ENCODE data around the gene SUPT5H. TPM values are rescaled to one million over a fixed set of nuclear protein-coding genes. Genes with fewer than 3 reads are reported as not detected.

The SUPT5H gene
- total RNA-seq, 1 donor from 2014 or later, result 48.5 TPM

- Histone ChIP-seq H3K9me3 (ENCODE audit: low read depth) (no peaks in the 10 kb centered on the region), H4K20me1 (ENCODE audit: low read depth) (no peaks in the 10 kb centered on the region), H3K27ac (no peak overlapping the region), H3K27me3 (no peaks in the 10 kb centered on the region), H3K4me2 (no peak overlapping the region), H3K9ac (no peak overlapping the region), H3K36me3 (no peaks in the 10 kb centered on the region), H3K4me3 (no peak overlapping the region), H3K4me1 (no peaks in the 10 kb centered on the region), H2AFZ (replicated peaks) (no peak overlapping the region), H3F3A (ENCODE audit: low read depth) (peaks cover 3% of the 10 kb centered on the region), H3K79me2 (ENCODE audit: low read depth) (no peaks in the 10 kb centered on the region)
- Mint-ChIP-seq H3K27me3 (ENCODE audit: insufficient read depth, low read depth) (peaks cover 6% of the 10 kb centered on the region), H3K27ac (no peak overlapping the region), H3K36me3 (peaks cover 39% of the 10 kb centered on the region), H3K4me1 (no peaks in the 10 kb centered on the region), H3K4me3 (no peak overlapping the region), H3K9me3 (no peaks in the 10 kb centered on the region)
- TF ChIP-seq CTCF (IDR thresholded peaks at IDR 0.05) (no peak), EZH2phosphoT487 (IDR thresholded peaks at IDR 0.05) (no peak), EZH2 (IDR thresholded peaks at IDR 0.05) (no peak)
- no peak for DNase-seq (ENCODE audit: low spot score)
These were observed 27.5 kb downstream of the SUPT5H start for GRCh38 chr19:39472746-39473442.

GRCh38 chr19:39473443-39473960 lies 28.1 kb downstream of the SUPT5H start:
- Mint-ChIP-seq H3K4me3 (no peak overlapping the region), H3K27me3 (ENCODE audit: insufficient read depth, low read depth) (peaks cover 6% of the 10 kb centered on the region), H3K27ac (no peak overlapping the region), H3K9me3 (no peaks in the 10 kb centered on the region), H3K36me3 (peaks cover 34% of the 10 kb centered on the region), H3K4me1 (no peaks in the 10 kb centered on the region)
- H3F3A ChIP-seq (ENCODE audit: low read depth), result peaks cover 9% of the 10 kb centered on the region
- no peak overlapping the region for H3K4me3 ChIP-seq
- no peak overlapping the region for H3K9ac ChIP-seq
- H3K27ac ChIP-seq, result no peak overlapping the region
- H2AFZ ChIP-seq (replicated peaks), result no peak overlapping the region
- H3K79me2 ChIP-seq (ENCODE audit: low read depth), result no peaks in the 10 kb centered on the region
- H4K20me1 ChIP-seq (ENCODE audit: low read depth), result no peaks in the 10 kb centered on the region
- no peaks in the 10 kb centered on the region for H3K4me1 ChIP-seq
- H3K4me2 ChIP-seq, result no peak overlapping the region
- no peaks in the 10 kb centered on the region for H3K27me3 ChIP-seq
- TF ChIP-seq EZH2phosphoT487 (IDR thresholded peaks at IDR 0.05) (no peak), EZH2 (IDR thresholded peaks at IDR 0.05) (no peak), CTCF (IDR thresholded peaks at IDR 0.05) (no peak)
- no peak for DNase-seq (ENCODE audit: low spot score)
- no peaks in the 10 kb centered on the region for H3K9me3 ChIP-seq (ENCODE audit: low read depth)
- no peaks in the 10 kb centered on the region for H3K36me3 ChIP-seq

GRCh38 chr19:39474139-39474620 lies 28.8 kb downstream of the SUPT5H start:
- no peaks in the 10 kb centered on the region for H3K9me3 ChIP-seq (ENCODE audit: low read depth)
- H3K4me3 ChIP-seq, result no peak overlapping the region
- Mint-ChIP-seq H3K27ac (no peak overlapping the region), H3K36me3 (peaks cover 30% of the 10 kb centered on the region), H3K4me3 (no peak overlapping the region), H3K4me1 (no peaks in the 10 kb centered on the region), H3K27me3 (ENCODE audit: insufficient read depth, low read depth) (peaks cover 4% of the 10 kb centered on the region), H3K9me3 (no peaks in the 10 kb centered on the region)
- no peaks in the 10 kb centered on the region for H3K4me1 ChIP-seq
- no peak overlapping the region for H3K9ac ChIP-seq
- no peak overlapping the region for H3K27ac ChIP-seq
- no peaks in the 10 kb centered on the region for H3K27me3 ChIP-seq
- no peaks in the 10 kb centered on the region for H3K36me3 ChIP-seq
- peaks cover 12% of the 10 kb centered on the region for H3F3A ChIP-seq (ENCODE audit: low read depth)
- no peak overlapping the region for H2AFZ ChIP-seq (replicated peaks)
- H3K79me2 ChIP-seq (ENCODE audit: low read depth), result no peaks in the 10 kb centered on the region
- peak; percentile 77 for DNase-seq (ENCODE audit: low spot score)
- peak; percentile 91 for TF ChIP-seq CTCF (IDR thresholded peaks at IDR 0.05)
- TF ChIP-seq EZH2 (IDR thresholded peaks at IDR 0.05), result no peak
- H3K4me2 ChIP-seq, result no peak overlapping the region
- H4K20me1 ChIP-seq (ENCODE audit: low read depth), result no peaks in the 10 kb centered on the region

Data from neural progenitor cell (in vitro differentiated cells).